Spleen (tissue), 11 donors: ENCODE results near the gene PRKCZ. TPM values are rescaled to one million over a fixed set of nuclear protein-coding genes. Genes with fewer than 3 reads are reported as not detected.

Experiments
- DNase-seq: peaks from one replicate; pipeline ENCODE4 v3.0.0-alpha.2; 2020
- H3K27ac ChIP-seq, 8 donors: fragments of 200-600 bp; sonication (generic) in 7 of 8; 1 replicate in 4 of 8; 2 replicates in 4 of 8; pipeline versions ENCODE4 v1.5.0 to v1.8.0; 2016 to 2021; ENCODE audit warnings: inconsistent platforms in 4 of 8, mild to moderate bottlenecking in 4 of 8, moderate library complexity in 1 of 8
- H3K27me3 ChIP-seq, 7 donors: fragments of 200-600 bp; sonication (generic) in 6 of 7; replicated peaks in 1 of 7; 1 replicate in 4 of 7; 2 replicates in 3 of 7; pipeline versions ENCODE4 v1.5.0 to v1.8.0; 2016 to 2021; ENCODE audit warnings: inconsistent platforms in 3 of 7, mild to moderate bottlenecking in 1 of 7
- H3K36me3 ChIP-seq, 6 donors: fragments of 200-600 bp; sonication (generic) in 5 of 6; 1 replicate in 4 of 6; 2 replicates in 2 of 6; pipeline versions ENCODE4 v1.5.0 to v1.8.0; 2016 to 2021; ENCODE audit warnings: inconsistent platforms in 2 of 6
- H3K4me1 ChIP-seq, 6 donors: fragments of 200-600 bp; sonication (generic) in 5 of 6; 1 replicate in 3 of 6; 2 replicates in 3 of 6; pipeline versions ENCODE4 v1.5.0 to v1.8.0; 2016 to 2021; ENCODE audit warnings: inconsistent platforms in 3 of 6
- H3K4me3 ChIP-seq, 8 donors: fragments of 200-600 bp; sonication (generic) in 7 of 8; 1 replicate in 4 of 8; 2 replicates in 4 of 8; pipeline versions ENCODE4 v1.5.0 to v1.8.0; 2016 to 2021; ENCODE audit warnings: inconsistent platforms in 4 of 8, mild to moderate bottlenecking in 4 of 8, moderate library complexity in 2 of 8
- H3K9me3 ChIP-seq, 8 donors: fragments of 200-600 bp; sonication (generic) in 7 of 8; 1 replicate in 4 of 8; 2 replicates in 4 of 8; pipeline versions ENCODE4 v1.5.0 to v1.8.0; 2016 to 2021; ENCODE audit warnings: inconsistent platforms in 4 of 8
- POLR2A ChIP-seq, 3 donors: fragments of 450-650 bp; IDR thresholded peaks; one replicate each; pipeline ENCODE4 v1.5.1; 2017; ENCODE audit warnings: antibody characterized with exemption in 3 of 3, mild to moderate bottlenecking in 1 of 3
- POLR2AphosphoS5 ChIP-seq, 3 donors: sonication (generic); formaldehyde crosslinking; IDR thresholded peaks; one replicate each; pipeline ENCODE4 v1.5.1; 2017; ENCODE audit warnings: antibody characterized with exemption in 3 of 3
- whole genome bisulfite sequencing, 5 donors: extraction: QIAGEN DNeasy Blood & Tissue Kit in 3 of 5; methylation state at CpG; one replicate each; pipeline versions ENCODE4 v1.1.5 to v1.1.7; 2013 to 2018; 5-methylcytosine and 5-hydroxymethylcytosine counted together
- intact Hi-C: fragments of 100-400 bp; cut with DNase I; formaldehyde crosslinking; loops from one replicate; pipeline ENCODE4 v1.15.0; 2023; ENCODE audit warnings: low total_unique reads
- polyA plus RNA-seq, 3 donors: library from polyadenylated mRNA; stranded (reverse); fragments of 200-250 nt; gene quantifications; one replicate each; pipeline ENCODE4 v1.2.1, GENCODE V29; 2013
- total RNA-seq, 7 donors: library from RNA; depleted of rRNA in 3 of 7; stranded (reverse); fragments of >200 nt in 3 of 7; fragmentation: NEBNext Ultra II Directional in 4 of 7; extraction: Animal tissue kit (Norgen Biotek cat#: 25700) in 4 of 7; gene quantifications; one replicate each; pipeline versions ENCODE4 v1.1.0 to v1.2.1, GENCODE V29; 2016 to 2021
- TF ChIP-seq, protein P1 (sequence below), 11 experiments: fragments of 200-600 bp in 7 of 11; fragments of 450-650 bp in 4 of 11; sonication (generic) in 4 of 11; IDR thresholded peaks in 8 of 11; conservative IDR thresholded peaks in 3 of 11; 1 replicate in 7 of 11; 2 replicates in 4 of 11; pipeline versions ENCODE4 v1.4.0 to v1.8.0; 2016 to 2021; ENCODE audit warnings: antibody characterized with exemption in 11 of 11, inconsistent platforms in 4 of 11, mild to moderate bottlenecking in 1 of 11
- donor health status: healthy with polysubstance abuse.
- donor health status: DM: no; HTN: no; CAD: no; lungs with moderate emphysema.
- donor health status: DM: no; HTN: no; CAD: no.
- donor health status: Bipolar disorder and iron deficiency.
- donor health status: healthy.
- donor health status: DM: no; HTN: no; CAD: no.
- donor health status: DM: yes; HTN: yes; CAD: no.

Gene PRKCZ
- total and polyA plus RNA-seq, 10 donors = 17.6 to 61.8 (median 34.0) TPM

DNA sequence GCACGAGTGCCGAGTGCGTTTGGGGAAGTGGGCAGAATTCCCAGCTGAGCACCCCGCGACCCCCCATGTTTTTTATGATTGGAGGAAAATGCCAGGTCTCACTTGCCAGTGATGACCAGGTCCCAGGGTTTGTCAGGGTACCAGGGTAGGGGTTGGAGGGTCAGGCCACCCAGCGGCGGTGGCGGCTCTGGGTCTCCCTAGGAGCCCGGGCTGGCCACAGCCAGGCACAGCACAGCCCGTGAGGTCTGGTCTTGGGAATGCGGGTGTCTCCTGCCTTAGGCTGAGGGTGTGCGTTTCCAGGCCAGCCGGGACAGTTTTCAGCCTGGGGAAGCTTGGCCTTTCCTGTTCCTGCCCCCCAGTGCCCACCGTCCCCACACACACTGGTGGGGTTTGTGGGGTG lies 22.7 kb downstream of the PRKCZ start:
- H3K4me1 ChIP-seq = no peaks in the 10 kb centered on the region
- no peaks in the 10 kb centered on the region for H3K27me3 ChIP-seq
- peaks cover 0 to 20% (median 18%) of the 10 kb centered on the region in 8 donors for H3K9me3 ChIP-seq
- intact Hi-C loops = no loop called here
- DNase-seq = no peak
- H3K4me3 ChIP-seq = no peak overlapping the region
- no peak for TF ChIP-seq POLR2A (IDR thresholded peaks at IDR 0.05)
- TF ChIP-seq, protein P1, sequence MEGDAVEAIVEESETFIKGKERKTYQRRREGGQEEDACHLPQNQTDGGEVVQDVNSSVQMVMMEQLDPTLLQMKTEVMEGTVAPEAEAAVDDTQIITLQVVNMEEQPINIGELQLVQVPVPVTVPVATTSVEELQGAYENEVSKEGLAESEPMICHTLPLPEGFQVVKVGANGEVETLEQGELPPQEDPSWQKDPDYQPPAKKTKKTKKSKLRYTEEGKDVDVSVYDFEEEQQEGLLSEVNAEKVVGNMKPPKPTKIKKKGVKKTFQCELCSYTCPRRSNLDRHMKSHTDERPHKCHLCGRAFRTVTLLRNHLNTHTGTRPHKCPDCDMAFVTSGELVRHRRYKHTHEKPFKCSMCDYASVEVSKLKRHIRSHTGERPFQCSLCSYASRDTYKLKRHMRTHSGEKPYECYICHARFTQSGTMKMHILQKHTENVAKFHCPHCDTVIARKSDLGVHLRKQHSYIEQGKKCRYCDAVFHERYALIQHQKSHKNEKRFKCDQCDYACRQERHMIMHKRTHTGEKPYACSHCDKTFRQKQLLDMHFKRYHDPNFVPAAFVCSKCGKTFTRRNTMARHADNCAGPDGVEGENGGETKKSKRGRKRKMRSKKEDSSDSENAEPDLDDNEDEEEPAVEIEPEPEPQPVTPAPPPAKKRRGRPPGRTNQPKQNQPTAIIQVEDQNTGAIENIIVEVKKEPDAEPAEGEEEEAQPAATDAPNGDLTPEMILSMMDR (IDR thresholded peaks at IDR 0.05 in 8 of 11, conservative IDR thresholded peaks at IDR 0.05 in 3 of 11) = no peak
- no peak for TF ChIP-seq POLR2AphosphoS5 (IDR thresholded peaks at IDR 0.05)
- H3K36me3 ChIP-seq = peaks cover 0 to 70% (median 22%) of the 10 kb centered on the region in 6 donors
- H3K27ac ChIP-seq = no peak overlapping the region
- 87 to 96% (median 90%) methylated on average over 12 to 14 of the region's 14 CpGs for WGBS, 5 donors

DNA sequence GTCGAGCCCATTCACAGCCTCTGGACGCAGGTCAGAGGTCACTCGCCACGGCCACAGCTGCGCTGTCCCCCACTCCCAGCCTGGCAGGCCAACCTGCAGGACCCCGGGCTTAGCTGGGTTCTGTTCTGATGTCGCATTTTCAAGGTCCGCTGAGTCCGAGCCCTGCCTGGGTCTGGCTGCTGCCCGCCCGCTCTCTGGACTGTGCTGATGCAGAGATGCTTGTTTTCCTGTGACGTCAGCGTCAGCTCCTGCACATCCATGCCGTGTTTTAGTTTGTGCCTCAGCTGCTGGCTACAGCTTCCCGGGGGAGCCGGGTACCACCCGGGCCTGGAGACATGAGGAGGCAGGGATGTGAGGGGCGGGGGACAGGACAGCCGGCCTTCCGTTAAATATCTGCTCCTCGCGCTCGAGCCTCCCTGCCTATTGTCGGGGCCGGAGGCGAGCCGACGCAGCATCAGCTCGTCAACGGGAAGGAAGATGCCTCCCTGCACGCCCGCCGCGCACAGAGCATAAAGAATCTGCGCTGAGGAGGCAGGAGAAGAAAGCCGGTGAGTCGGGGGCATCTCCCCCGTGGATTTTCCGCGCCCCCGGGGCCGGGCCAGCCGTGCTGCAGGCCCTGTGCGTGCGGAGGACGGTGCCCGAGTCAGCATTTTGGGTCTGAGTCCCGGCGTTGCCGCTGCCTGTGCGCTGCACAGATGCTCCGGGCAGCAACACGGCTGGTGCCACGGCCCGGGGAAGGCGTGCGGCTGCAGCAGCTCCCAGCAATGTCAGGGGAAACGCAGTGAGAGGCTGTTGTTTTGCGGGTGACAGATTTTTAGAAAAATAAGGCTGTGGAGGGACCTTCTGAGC lies 23.4 kb downstream of the PRKCZ start:
- no peaks in the 10 kb centered on the region for H3K4me1 ChIP-seq
- no peak overlapping the region for H3K27ac ChIP-seq
- no peak overlapping the region for H3K4me3 ChIP-seq
- WGBS, 5 donors = 75 to 90% (median 87%) methylated on average over 43 to 59 of the region's 59 CpGs
- no peak for DNase-seq
- intact Hi-C loops = no loop called here
- H3K9me3 ChIP-seq = peaks cover 0 to 27% (median 25%) of the 10 kb centered on the region in 8 donors
- H3K27me3 ChIP-seq = no peaks in the 10 kb centered on the region
- TF ChIP-seq, protein P1 (IDR thresholded peaks at IDR 0.05 in 8 of 11, conservative IDR thresholded peaks at IDR 0.05 in 3 of 11) = no peak
- TF ChIP-seq POLR2A (IDR thresholded peaks at IDR 0.05) = no peak
- TF ChIP-seq POLR2AphosphoS5 (IDR thresholded peaks at IDR 0.05) = no peak
- H3K36me3 ChIP-seq = peaks cover 0 to 69% (median 15%) of the 10 kb centered on the region in 6 donors

DNA sequence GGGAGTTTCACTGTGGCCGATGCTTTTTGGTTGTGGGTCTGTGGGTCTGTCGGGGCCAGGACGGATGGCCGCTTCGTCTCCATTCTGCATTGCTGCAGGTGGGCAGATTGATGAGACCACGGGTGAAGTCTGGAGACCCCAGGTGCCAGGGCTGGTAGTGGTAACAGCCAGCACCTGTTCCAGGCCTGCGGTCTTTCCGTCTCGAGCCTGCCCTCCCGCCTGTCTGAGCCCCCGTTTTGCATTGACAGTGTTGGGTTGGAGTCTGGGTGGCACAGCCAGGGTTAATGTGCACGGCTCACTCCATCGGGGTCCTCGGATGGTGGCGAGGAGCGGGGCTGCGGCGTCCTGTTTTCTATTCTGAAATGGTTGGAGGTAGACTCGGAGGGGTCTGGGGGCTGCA lies 24.2 kb downstream of the PRKCZ start:
- peaks cover 0 to 35% (median 33%) of the 10 kb centered on the region in 8 donors for H3K9me3 ChIP-seq
- no peak overlapping the region for H3K4me3 ChIP-seq
- H3K27me3 ChIP-seq = no peaks in the 10 kb centered on the region
- peaks cover 0 to 62% (median 13%) of the 10 kb centered on the region in 6 donors for H3K36me3 ChIP-seq
- DNase-seq = no peak
- intact Hi-C loops = no loop called here
- H3K4me1 ChIP-seq = no peaks in the 10 kb centered on the region
- H3K27ac ChIP-seq = no peak overlapping the region
- TF ChIP-seq POLR2A (IDR thresholded peaks at IDR 0.05) (no peak), POLR2AphosphoS5 (IDR thresholded peaks at IDR 0.05) (no peak)
- TF ChIP-seq, protein P1 (IDR thresholded peaks at IDR 0.05 in 8 of 11, conservative IDR thresholded peaks at IDR 0.05 in 3 of 11) = no peak
- 88 to 95% (median 90%) methylated on average over 16 to 19 of the region's 19 CpGs for WGBS, 5 donors
